KMS-11 (cell line): ENCODE results near the gene ZNF212.

Experiments used
- H2AFZ ChIP-seq: fragments of 200-600 bp; sonication (generic); 2 replicates; pipeline ENCODE4 v1.6.1; 2016; ENCODE audit warnings: antibody characterized with exemption, mixed run types, low read depth
- H3K27ac ChIP-seq: fragments of 200-600 bp; sonication (generic); 2 replicates; pipeline ENCODE4 v1.6.1; 2016; ENCODE audit warnings: mild to moderate bottlenecking, mixed run types
- H3K27me3 ChIP-seq: fragments of 200-600 bp; sonication (generic); 2 replicates; pipeline ENCODE4 v1.6.1; 2017; ENCODE audit warnings: mild to moderate bottlenecking, low read depth, mixed run types, moderate library complexity; ENCODE audit not compliant: insufficient read depth
- H3K36me3 ChIP-seq: fragments of 200-600 bp; sonication (generic); 2 replicates; pipeline ENCODE4 v1.6.1; 2017; ENCODE audit warnings: mild to moderate bottlenecking, mixed run types; ENCODE audit not compliant: insufficient read depth
- H3K4me1 ChIP-seq: fragments of 200-600 bp; sonication (generic); 2 replicates; pipeline ENCODE4 v1.6.1; 2016; ENCODE audit warnings: mild to moderate bottlenecking, low read depth, mixed run types; ENCODE audit not compliant: poor library complexity, severe bottlenecking
- H3K4me2 ChIP-seq: fragments of 200-600 bp; sonication (generic); 2 replicates; pipeline ENCODE4 v1.7.0; 2016; ENCODE audit warnings: mild to moderate bottlenecking, mixed run types
- H3K4me3 ChIP-seq: fragments of 200-600 bp; sonication (generic); IDR thresholded peaks from 2 replicates; pipeline ENCODE4 v1.6.1; 2017; ENCODE audit warnings: low read depth, low read length, mixed read lengths; ENCODE audit not compliant: insufficient read depth
- H3K79me2 ChIP-seq: fragments of 200-600 bp; sonication (generic); 2 replicates; pipeline ENCODE4 v1.6.1; 2016; ENCODE audit warnings: low read depth, mixed run types; ENCODE audit not compliant: insufficient read depth
- H3K9ac ChIP-seq: fragments of 200-600 bp; sonication (generic); 2 replicates; pipeline ENCODE4 v1.6.1; 2016; ENCODE audit warnings: mild to moderate bottlenecking, mixed run types
- H4K20me1 ChIP-seq: fragments of 200-600 bp; sonication (generic); 2 replicates; pipeline ENCODE4 v1.6.1; 2016; ENCODE audit warnings: mild to moderate bottlenecking, mixed run types; ENCODE audit not compliant: insufficient read depth
- CTCF ChIP-seq: fragments of 200-600 bp; sonication (generic); conservative IDR thresholded peaks from 2 replicates; pipeline ENCODE4 v1.6.1; 2017; ENCODE audit warnings: low read depth, mild to moderate bottlenecking, antibody characterized with exemption, low read length, moderate library complexity, mixed read lengths

The ZNF212 gene

GRCh38 chr7:149252378-149252777 lies 12.9 kb downstream of the ZNF212 start:
- Histone ChIP-seq H3K79me2 (peaks cover 2% of the 10 kb centered on the region; the same call in 1 of the 2 replicates), H3K4me1 (no peaks in the 10 kb centered on the region), H3K4me2 (no peak overlapping the region), H4K20me1 (no peaks in the 10 kb centered on the region), H3K27ac (no peak overlapping the region), H3K36me3 (no peaks in the 10 kb centered on the region; the same call in 1 of the 2 replicates), H2AFZ (no peak overlapping the region), H3K4me3 (no peak overlapping the region), H3K9ac (no peak overlapping the region), H3K27me3 (no peaks in the 10 kb centered on the region)
- no peak for TF ChIP-seq CTCF

DNA sequence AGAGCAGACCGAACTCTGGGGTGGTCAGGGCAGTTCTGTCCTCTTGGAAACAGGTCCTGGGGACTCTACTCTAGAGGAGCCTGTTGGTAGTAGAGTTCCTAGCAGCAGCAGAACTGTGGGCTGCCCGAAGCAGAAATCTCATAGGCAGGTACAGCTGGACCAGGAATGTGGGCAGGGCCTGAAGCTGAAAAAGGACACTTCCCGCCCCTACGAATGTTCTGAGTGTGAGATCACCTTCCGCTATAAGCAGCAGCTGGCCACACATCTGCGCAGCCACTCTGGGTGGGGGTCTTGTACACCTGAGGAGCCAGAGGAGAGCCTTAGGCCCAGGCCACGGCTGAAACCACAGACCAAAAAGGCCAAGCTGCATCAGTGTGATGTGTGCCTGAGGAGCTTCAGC lies 14.2 kb downstream of the ZNF212 start:
- no peaks in the 10 kb centered on the region for H3K27me3 ChIP-seq
- no peaks in the 10 kb centered on the region; the same call in 1 of the 2 replicates for H3K36me3 ChIP-seq
- no peaks in the 10 kb centered on the region for H4K20me1 ChIP-seq
- H3K4me2 ChIP-seq, result no peak overlapping the region
- no peak overlapping the region for H2AFZ ChIP-seq
- H3K79me2 ChIP-seq, result no peaks in the 10 kb centered on the region
- H3K4me1 ChIP-seq, result no peaks in the 10 kb centered on the region
- no peak overlapping the region for H3K4me3 ChIP-seq
- H3K9ac ChIP-seq, result no peak overlapping the region
- TF ChIP-seq CTCF, result no peak
- H3K27ac ChIP-seq, result no peak overlapping the region

DNA sequence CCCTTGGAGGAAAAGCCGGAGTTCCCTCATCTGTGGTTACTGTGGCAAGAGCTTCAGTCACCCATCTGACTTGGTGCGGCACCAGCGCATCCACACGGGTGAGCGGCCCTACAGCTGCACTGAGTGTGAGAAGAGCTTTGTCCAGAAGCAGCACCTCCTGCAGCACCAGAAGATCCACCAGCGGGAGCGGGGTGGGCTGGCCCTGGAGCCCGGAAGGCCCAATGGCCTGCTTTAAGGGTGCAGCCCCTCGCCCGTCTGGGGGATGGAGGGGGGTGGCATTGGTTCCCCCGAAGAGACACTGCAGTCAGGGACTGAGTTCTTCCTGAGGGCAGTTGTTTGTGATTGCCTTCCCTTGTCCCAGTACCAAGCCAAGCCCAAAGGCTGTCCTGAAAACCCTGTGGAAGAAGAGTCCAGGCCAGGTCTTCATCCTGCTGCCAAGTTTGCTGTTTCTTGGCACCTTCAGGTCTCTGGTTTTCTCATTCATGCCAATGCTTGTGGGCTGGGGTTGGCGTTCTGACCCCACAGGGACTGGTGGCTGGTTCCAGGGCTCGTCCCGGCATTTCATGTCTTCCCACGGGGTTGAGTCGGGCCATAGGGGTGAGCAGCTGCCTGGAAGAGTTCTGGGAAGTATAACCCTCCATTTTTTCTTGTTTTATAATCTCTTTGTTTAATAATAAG lies 14.9 kb downstream of the ZNF212 start:
- H3K27ac ChIP-seq, result no peak overlapping the region
- no peaks in the 10 kb centered on the region for H3K27me3 ChIP-seq
- H3K79me2 ChIP-seq, result no peaks in the 10 kb centered on the region
- H2AFZ ChIP-seq, result no peak overlapping the region
- H3K4me2 ChIP-seq, result no peak overlapping the region
- H3K9ac ChIP-seq, result no peak overlapping the region
- no peak overlapping the region for H3K4me3 ChIP-seq
- no peaks in the 10 kb centered on the region; the same call in 1 of the 2 replicates for H3K36me3 ChIP-seq
- no peaks in the 10 kb centered on the region for H3K4me1 ChIP-seq
- no peaks in the 10 kb centered on the region for H4K20me1 ChIP-seq
- TF ChIP-seq CTCF, result no peak

DNA sequence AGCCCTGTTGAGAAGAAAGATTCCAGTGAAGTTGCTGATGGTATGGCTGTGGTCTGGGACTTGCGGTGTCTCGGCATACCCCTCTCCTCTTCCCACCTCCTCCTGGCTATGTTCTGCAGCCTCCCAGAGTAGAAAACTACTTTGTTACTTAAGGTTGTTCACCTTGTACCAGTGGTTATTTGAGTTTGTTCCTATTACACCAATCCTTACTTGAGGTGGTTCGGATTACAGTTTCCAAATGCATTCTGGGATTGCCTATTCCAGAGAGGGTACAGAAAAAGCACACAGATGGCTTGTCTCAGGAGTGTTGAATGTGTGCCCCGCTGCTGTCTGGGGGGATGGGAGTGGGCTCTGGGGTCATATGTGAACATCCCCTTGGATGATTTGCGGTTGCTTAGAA lies 15.7 kb downstream of the ZNF212 start:
- H4K20me1 ChIP-seq, result no peaks in the 10 kb centered on the region
- no peak for TF ChIP-seq CTCF
- H3K27ac ChIP-seq, result no peak overlapping the region
- H3K36me3 ChIP-seq, result no peaks in the 10 kb centered on the region; the same call in 1 of the 2 replicates
- no peak overlapping the region for H3K4me3 ChIP-seq
- H3K9ac ChIP-seq, result no peak overlapping the region
- H2AFZ ChIP-seq, result no peak overlapping the region
- H3K4me2 ChIP-seq, result no peak overlapping the region
- H3K27me3 ChIP-seq, result no peaks in the 10 kb centered on the region
- H3K4me1 ChIP-seq, result no peaks in the 10 kb centered on the region
- H3K79me2 ChIP-seq, result no peaks in the 10 kb centered on the region
